HG03520 (cell line): ENCODE measurements around the gene ITGA3.

Experiments
- ATAC-seq: cut with Tn5 transposase; IDR thresholded peaks from one replicate; pipeline ENCODE4 v1.9.1; 2021; ENCODE audit warnings: mild to moderate bottlenecking, moderate library complexity; ENCODE audit not compliant: unreplicated experiment

The ITGA3 gene

GRCh38 chr17:50123649-50124349 lies 67.9 kb downstream of the ITGA3 start:
- ATAC-seq = no peak

- ATAC-seq = no peak
Observed at GRCh38 chr17:50125420-50125997, 69.6 kb downstream of the ITGA3 start.

DNA sequence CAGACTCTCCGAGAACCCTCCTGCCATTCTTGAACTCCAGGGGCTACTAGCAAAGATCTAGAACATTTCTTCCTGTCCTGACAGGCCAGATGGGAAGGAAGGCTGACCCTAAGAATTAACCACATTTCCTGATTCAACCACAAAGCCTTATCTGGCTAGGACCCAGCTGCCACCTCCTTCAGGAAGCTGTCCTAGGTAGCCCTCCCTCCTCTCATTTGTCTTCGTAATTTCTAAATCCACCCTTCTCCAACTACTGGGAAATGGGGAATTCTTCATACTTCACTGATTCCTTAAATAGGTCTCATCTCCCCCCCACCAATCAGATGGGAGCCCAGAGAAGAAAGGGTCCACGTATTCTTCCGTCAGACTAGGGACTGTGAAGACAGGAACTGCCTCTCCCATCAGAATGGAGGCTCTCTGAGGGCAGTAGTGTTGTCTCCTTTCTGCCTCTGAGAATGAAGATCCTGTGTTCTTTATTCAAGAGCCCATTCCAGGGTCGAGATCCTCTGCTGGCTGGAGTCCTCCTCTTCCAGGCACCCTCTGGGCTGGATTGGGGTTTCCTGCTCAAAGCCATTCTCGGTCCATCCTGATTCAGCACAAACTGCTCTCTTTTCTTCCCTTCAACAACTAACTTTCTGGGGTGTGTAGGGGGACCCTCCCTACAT lies 71.9 kb downstream of the ITGA3 start:
- ATAC-seq = no peak

GRCh38 chr17:50128441-50129352 lies 72.8 kb downstream of the ITGA3 start:
- no peak for ATAC-seq

DNA sequence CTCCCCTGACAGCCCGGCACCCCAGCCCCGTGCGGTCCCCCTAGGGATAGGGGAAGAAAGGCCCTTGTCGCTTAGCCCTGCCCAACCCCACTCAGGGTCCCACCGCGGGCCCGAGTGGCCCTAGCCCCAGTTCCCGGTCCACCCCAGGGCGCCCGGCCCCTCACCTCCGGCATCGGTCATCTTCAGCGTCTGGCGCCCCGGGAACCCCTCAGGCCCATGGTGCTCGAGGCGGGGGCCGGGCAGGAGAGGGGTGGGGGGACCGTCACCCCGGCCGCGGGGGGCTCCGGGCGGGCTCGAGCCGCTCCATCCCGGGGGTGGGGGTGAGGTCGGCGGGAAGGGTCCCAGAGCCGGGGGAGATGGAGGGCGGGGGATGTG lies 73.4 kb downstream of the ITGA3 start:
- no peak for ATAC-seq

DNA sequence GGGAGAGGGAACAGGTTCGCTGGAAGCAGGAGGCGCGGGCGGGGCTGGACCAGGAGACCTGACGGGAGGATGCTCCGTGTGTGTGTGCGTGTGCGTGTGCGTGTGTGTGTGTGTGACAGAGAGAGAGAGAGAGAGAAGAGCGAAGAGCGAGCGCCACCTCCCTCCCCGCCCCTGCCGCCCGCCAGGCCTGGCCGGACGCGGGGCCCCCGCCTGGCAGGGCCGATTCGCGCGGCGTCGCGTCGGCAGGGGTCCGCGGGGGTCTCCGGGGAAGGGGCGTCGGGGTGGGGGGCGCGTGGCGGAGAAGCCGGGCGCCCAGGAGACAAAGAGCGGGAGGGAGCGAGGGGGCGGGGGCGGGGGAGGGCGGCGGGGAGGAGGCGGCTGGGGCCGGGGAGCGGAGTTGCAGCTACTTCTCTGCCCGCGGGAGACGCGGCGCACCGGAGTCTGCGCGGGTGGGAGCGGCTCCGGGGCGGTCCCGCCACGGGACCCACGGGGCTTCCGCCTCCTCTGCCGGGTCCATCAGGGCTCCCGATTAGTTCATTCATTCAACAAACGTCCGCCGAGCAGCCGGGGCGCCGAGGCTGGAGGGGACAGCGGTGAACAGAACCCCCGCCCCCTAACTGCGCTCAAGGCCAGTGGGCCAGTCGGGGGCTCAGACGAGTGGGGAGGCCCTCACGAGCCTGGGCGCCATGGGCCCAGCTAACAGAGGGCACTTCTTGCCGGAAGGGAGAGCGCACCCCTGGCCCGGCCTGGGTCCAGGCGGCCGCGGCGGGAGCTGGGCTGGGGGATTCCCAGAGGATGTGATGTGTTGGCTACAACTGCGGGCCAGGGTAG lies 74.0 kb downstream of the ITGA3 start, which contains the start of gene SAMD14:
Gene SAMD14 (minus strand): TSS at position 433 of the 831 bp plus-strand sequence. CDS start 5,201 bp downstream, outside the sequence.
- ATAC-seq = no peak

DNA sequence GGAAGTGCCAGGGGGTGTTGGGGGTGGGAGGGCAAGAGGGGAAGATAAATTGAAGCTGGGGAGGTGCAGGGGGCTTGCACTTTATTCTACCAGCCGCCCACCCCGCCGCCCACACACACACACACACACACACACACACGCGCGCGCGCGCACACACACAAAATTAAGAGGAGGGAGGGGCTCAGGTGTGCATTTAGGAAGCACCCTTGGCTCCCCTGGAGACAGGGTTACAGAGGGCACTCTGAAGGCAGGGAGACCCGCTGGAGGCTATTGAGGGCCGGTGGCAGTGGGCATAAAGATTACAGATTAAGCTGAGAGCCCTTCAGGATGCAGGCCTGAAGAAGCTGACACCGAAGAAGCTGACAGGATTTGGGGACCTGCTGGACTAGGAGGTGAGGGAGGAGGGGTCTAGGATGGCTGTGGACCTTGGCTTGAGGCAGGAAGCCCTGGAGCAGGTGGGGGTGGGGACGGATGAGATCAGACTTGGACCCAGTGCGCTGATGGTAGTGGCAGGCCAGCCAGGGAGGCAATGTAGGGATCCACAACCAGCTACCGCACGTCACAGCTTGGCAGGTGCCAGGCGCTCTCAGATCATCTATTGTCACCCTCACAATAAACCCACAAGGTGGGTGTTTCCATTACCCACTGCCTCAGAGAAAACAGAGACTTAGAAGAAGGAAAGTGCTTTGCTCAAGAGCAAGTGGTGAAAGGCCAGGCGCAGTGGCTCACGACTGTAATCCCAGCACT lies 74.8 kb downstream of the ITGA3 start:
- no peak for ATAC-seq

DNA sequence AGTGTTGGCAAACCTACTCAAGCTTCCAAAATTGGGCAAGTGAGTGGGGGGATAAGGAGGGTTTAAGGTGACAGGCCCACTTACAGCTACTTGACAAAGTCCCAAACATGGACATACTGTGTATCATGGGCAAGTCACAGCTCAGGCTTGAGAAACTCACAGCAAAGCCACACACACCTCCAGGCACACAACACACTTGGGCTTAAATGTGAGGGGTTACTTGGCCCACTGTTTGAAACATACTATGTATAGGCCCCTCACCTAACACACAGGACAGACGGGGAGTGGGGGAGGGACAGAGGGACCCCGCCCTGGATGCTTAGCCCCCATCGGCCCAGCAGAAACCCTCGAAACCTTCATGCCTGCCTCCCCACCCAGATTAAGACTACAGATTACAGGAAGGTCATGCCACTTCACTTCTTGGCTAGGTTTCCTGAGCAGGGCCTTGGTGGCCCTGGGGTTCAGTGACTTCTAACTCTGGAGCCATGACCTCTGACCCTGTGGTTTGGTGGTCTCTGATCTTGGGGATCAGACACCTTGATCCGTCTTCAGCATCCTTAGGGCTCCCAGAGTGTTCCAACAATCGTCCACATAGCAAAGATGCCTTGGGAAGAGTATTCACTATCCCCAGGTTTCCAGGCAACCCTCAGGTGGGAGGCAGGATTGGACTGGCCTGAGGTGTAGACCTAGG lies 76.3 kb downstream of the ITGA3 start:
- ATAC-seq = no peak

DNA sequence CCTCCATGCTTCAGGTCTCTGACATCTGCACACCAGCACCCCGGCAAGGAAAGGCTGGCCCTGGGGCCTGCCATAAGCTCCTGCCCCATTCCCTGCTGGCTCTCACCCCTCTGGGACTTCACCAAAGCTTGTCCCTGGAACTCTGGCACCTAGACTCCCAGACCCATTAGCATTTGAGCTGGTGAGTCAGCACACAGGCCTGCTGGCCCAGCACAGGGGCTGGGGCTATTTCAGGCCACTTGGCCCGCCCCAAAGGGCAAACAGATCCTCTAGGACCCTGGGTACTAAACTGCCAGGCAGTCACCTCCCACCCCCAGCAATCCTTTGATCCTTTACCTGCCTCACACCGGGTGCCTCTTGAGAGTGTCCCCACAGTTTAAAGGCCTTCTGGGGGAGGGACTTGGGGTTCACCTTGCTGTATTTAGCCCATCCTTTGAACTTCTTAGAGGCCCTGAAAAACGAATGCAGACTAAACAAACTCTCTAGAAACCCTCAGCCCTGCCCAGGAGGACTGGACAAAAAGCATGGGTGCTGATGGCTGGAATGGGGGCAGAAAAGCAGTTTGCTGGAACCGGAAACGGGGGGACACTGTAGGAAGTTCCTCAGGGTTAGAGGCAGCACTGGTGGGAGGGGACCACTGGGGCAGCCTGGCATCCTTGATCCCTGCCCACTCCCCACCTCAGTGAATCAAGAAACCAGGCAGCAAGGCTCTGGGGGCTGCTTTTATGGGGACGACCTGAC lies 77.3 kb downstream of the ITGA3 start:
- ATAC-seq = no peak

GRCh38 chr17:50133769-50134099 lies 77.8 kb downstream of the ITGA3 start:
- ATAC-seq = no peak

DNA sequence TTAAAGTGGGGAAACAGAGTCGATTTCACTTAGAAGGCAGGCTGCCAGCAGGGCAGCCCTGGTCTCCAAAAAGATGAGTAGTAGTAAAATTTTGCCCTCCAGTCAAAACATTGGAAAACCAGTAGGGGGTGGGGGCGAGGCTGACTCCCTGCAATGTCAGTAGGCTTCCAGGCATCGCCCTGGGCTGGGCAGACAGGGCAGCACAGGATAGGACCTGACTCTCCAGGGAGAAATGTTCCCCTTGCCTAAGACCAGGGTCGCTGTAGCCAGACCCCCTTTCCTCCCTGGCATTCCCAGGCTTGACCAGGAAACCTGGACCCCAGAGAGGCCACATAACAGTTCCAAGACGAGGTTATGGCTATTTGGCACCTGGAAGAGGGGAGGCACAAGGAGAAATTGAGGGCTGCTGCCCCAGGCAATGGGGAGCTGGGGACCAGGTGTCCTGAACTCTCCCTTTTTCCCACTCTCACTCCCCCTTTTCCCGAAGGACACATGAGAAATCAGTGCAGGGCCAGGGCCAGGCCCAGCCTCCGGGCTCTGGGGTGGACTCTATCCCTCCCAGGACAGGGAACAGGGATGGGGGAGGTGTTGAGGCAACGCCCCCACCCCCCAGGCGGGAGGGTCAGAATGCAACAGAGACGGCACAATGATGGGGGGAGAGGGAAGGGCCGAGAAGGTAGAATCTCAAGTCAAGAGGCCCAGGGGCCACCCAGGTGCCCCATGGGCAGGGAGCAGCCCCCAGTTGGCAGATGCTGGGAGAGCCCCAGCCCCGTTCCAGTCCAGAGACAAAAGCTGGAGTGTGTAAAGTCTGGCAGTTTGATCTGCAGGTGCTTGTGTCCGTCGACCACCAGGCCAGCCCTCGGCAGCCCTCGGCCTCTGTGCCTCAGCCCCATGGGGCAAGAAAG lies 78.5 kb downstream of the ITGA3 start:
- no peak for ATAC-seq

GRCh38 chr17:50135316-50136095 lies 79.6 kb downstream of the ITGA3 start:
- no peak for ATAC-seq

DNA sequence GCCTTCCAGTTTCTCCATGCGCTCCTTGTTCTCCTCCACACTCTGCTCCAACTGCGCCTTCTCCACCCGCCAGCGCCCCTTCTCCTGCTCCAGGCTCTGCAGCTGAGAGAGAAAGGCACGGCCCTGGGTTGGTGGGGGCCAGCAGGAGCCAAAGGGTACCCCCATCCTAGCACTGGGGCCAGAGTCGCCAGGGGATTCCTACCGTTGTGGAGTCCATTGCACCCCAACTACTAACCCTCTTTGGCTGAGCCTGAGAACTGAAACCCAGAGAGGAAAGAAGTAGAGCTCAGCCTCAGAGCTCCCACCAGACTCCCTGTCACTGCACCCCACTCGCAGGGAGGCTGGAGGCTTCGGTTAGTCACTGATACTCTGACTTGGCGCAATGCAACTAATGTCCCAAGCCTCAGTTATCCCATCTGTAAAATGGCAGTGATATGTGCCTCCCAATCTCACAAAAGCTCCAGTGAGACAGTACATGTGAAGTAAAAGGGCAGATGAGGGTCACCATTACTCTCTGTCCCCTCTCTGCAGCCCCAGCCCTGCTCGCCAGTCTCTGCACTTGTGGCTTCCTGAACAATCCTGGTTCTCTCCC lies 80.3 kb downstream of the ITGA3 start:
- ATAC-seq = no peak

DNA sequence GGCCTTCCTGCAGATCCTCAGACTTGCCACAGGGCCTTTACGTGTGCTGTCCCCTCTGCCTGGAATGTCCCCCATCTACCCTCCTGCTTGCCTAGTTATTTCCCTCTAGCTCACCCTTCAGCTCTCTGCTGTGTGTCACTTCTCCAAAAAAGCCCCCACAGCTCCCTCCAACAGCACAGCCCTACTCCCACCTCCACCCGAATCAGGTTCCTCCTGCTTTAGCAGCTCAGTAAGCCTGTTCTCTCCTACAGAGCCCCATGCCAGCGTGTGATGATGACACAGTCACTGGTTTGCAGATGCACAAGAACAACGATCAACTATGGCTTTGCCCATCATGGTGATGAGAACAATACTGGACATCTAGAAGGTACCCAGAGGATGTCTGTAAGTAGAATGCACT lies 81.1 kb downstream of the ITGA3 start:
- ATAC-seq = no peak

- no peak for ATAC-seq
Observed at GRCh38 chr17:50139185-50139783, 83.4 kb downstream of the ITGA3 start.
